HepG2 (cell line): ENCODE measurements around the gene SEC14L1. TPM values are rescaled to one million over a fixed set of nuclear protein-coding genes. Genes with fewer than 3 reads are reported as not detected.

Source experiments
- ATF7 ChIP-seq, 2 experiments: fragments of 450-650 bp in 1 of 2; sonication (generic) in 1 of 2; formaldehyde crosslinking in 1 of 2; IDR thresholded peaks; 2 replicates each; pipeline versions ENCODE4 v1.4.0 to v1.6.1; 2016 to 2020; ENCODE audit warnings: antibody characterized with exemption in 1 of 2, mild to moderate bottlenecking in 1 of 2, missing genetic modification reagents in 1 of 2
- CREB3 ChIP-seq: sonication (generic); formaldehyde crosslinking; IDR thresholded peaks from 2 replicates; pipeline ENCODE4 v1.5.0; 2020; ENCODE audit warnings: missing genetic modification reagents
- EP300 ChIP-seq, 3 experiments: sonication (generic) in 1 of 3; formaldehyde crosslinking in 1 of 3; IDR thresholded peaks; 2 replicates each; pipeline versions ENCODE4 v1.5.1 to v1.6.1; 2011 to 2020; ENCODE audit warnings: low read depth in 2 of 3, low read length in 2 of 3, borderline replicate concordance in 1 of 3, improper control_type of control experiment in 1 of 3, mild to moderate bottlenecking in 1 of 3, missing genetic modification reagents in 1 of 3, moderate library complexity in 1 of 3
- GLI4 ChIP-seq: sonication (generic); formaldehyde crosslinking; IDR thresholded peaks from 2 replicates; pipeline ENCODE4 v1.5.1; 2020; ENCODE audit warnings: missing genetic modification reagents, mild to moderate bottlenecking, moderate library complexity, borderline replicate concordance
- HES4 ChIP-seq: sonication (generic); formaldehyde crosslinking; IDR thresholded peaks from 2 replicates; pipeline ENCODE4 v1.9.0; 2021; ENCODE audit warnings: mild to moderate bottlenecking, missing genetic modification reagents, borderline replicate concordance
- HOXA7 ChIP-seq: sonication (generic); formaldehyde crosslinking; IDR thresholded peaks from 2 replicates; pipeline ENCODE4 v1.8.1; 2022; ENCODE audit warnings: mild to moderate bottlenecking, missing genetic modification reagents, moderate library complexity
- KDM5A ChIP-seq: fragments of 200-600 bp; sonication (generic); IDR thresholded peaks from 2 replicates; pipeline ENCODE4 v1.7.0; 2018; ENCODE audit warnings: antibody characterized with exemption, mild to moderate bottlenecking, low read length, borderline replicate concordance
- MTF1 ChIP-seq: sonication (generic); formaldehyde crosslinking; IDR thresholded peaks from 2 replicates; pipeline ENCODE4 v1.5.0; 2020; ENCODE audit warnings: missing genetic modification reagents
- PHF20 ChIP-seq: sonication (generic); formaldehyde crosslinking; IDR thresholded peaks from 2 replicates; pipeline ENCODE4 v1.5.0; 2020; ENCODE audit warnings: mild to moderate bottlenecking, missing genetic modification reagents
- PHF8 ChIP-seq: sonication (generic); formaldehyde crosslinking; IDR thresholded peaks from 2 replicates; pipeline ENCODE4 v1.5.0; 2020; ENCODE audit warnings: missing genetic modification reagents
- PPARG ChIP-seq: conservative IDR thresholded peaks from 2 replicates; pipeline ENCODE4 v1.6.1; 2016; ENCODE audit warnings: missing biosample characterization, missing genetic modification reagents
- RXRB ChIP-seq: IDR thresholded peaks from 2 replicates; pipeline ENCODE4 v1.6.1; 2016; ENCODE audit warnings: borderline replicate concordance, missing genetic modification reagents, missing compliant biosample characterization
- SALL1 ChIP-seq: sonication (generic); formaldehyde crosslinking; IDR thresholded peaks from 2 replicates; pipeline ENCODE4 v1.8.0; 2022; ENCODE audit warnings: mild to moderate bottlenecking, missing genetic modification reagents
- TOPORS ChIP-seq: sonication (generic); formaldehyde crosslinking; IDR thresholded peaks from 2 replicates; pipeline ENCODE4 v1.8.0; 2023; ENCODE audit warnings: mild to moderate bottlenecking, missing genetic modification reagents
- ZNF331 ChIP-seq: sonication (generic); formaldehyde crosslinking; IDR thresholded peaks from 2 replicates; pipeline ENCODE4 v1.4.0; 2020; ENCODE audit warnings: missing genetic modification reagents
- ZNF784 ChIP-seq: sonication (generic); formaldehyde crosslinking; IDR thresholded peaks from 2 replicates; pipeline ENCODE4 v1.5.1; 2020; ENCODE audit warnings: missing genetic modification reagents, mild to moderate bottlenecking, borderline replicate concordance
- polyA plus RNA-seq, 8 experiments: library from polyadenylated mRNA; depleted of rRNA in 3 of 8; stranded (reverse) in 7 of 8; unstranded in 1 of 8; fragments of >200 nt; fragmentation: Illumina TruSeq in 4 of 8; extraction: Trizol in 4 of 8; gene quantifications; 2 replicates each; pipeline versions ENCODE4 v1.2.1 to v1.2.3, GENCODE V29; 2011 to 2016; ENCODE audit warnings: low read depth in 4 of 8, missing spikeins in 1 of 8, mixed read lengths in 1 of 8; ENCODE audit not compliant: insufficient read depth in 1 of 8
- total RNA-seq, 5 experiments: library from RNA; depleted of rRNA; stranded (reverse); fragments of >200 nt; fragmentation: Illumina TruSeq; extraction: Trizol; gene quantifications; 2 replicates each; pipeline ENCODE4 v1.2.3, GENCODE V29; 2016; ENCODE audit warnings: low read depth in 1 of 5
- TF ChIP-seq, protein P1 (sequence below): sonication (generic); formaldehyde crosslinking; IDR thresholded peaks from 2 replicates; pipeline ENCODE4 v1.8.0; 2023; ENCODE audit warnings: mild to moderate bottlenecking, missing genetic modification reagents
- TF ChIP-seq, protein P2 (sequence below): sonication (generic); formaldehyde crosslinking; IDR thresholded peaks from 2 replicates; pipeline ENCODE4 v1.4.0; 2020; ENCODE audit warnings: missing genetic modification reagents
- TF ChIP-seq, protein P3 (sequence below): sonication (generic); formaldehyde crosslinking; IDR thresholded peaks from 2 replicates; pipeline ENCODE4 v1.4.0; 2020; ENCODE audit warnings: missing genetic modification reagents, mild to moderate bottlenecking, borderline replicate concordance

SEC14L1 gene
- total and polyA plus RNA-seq, 2 of the 13 experiments (the other 11 are each of a cell fraction or from before 2014, with no cell fraction given), result 26.3 to 43.9 TPM

DNA sequence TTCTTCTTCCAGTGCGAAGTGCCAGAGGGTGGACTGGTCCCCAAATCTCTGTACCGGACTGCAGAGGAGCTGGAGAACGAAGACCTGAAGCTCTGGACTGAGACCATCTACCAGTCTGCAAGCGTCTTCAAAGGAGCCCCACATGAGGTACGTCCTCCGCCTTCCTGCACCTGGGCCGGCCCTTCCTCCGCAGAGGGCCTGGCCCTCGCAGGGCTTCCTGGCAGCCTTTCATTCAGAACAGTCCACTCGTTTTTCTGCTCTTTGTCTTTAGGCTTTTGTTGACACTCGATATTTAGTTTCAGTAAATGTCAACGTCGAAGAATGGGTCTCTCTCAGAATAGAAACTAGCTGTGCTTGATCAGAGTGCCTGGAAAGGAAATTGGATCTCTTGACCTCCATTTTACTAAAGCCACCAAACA, 68.6 kb downstream of the SEC14L1 start (continued):
- TF ChIP-seq CREB3, result no peak
- no peak for TF ChIP-seq MTF1 (CRISPR knock-in tag)
- TF ChIP-seq, protein P1, sequence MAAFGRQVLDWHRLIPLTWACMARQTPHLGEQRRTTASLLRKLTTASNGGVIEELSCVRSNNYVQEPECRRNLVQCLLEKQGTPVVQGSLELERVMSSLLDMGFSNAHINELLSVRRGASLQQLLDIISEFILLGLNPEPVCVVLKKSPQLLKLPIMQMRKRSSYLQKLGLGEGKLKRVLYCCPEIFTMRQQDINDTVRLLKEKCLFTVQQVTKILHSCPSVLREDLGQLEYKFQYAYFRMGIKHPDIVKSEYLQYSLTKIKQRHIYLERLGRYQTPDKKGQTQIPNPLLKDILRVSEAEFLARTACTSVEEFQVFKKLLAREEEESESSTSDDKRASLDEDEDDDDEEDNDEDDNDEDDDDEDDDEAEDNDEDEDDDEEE (CRISPR knock-in tag), result no peak
- no peak for TF ChIP-seq KDM5A
- no peak for TF ChIP-seq PHF8 (CRISPR knock-in tag)
- TF ChIP-seq HOXA7, result no peak
- no peak for TF ChIP-seq HES4 (CRISPR knock-in tag)
- peak; percentile 75 for TF ChIP-seq SALL1 (CRISPR knock-in tag)
- no peak for TF ChIP-seq PHF20
- TF ChIP-seq GLI4 (CRISPR knock-in tag), result no peak
- no peak for TF ChIP-seq PPARG (CRISPR knock-in tag)
- TF ChIP-seq, protein P2, sequence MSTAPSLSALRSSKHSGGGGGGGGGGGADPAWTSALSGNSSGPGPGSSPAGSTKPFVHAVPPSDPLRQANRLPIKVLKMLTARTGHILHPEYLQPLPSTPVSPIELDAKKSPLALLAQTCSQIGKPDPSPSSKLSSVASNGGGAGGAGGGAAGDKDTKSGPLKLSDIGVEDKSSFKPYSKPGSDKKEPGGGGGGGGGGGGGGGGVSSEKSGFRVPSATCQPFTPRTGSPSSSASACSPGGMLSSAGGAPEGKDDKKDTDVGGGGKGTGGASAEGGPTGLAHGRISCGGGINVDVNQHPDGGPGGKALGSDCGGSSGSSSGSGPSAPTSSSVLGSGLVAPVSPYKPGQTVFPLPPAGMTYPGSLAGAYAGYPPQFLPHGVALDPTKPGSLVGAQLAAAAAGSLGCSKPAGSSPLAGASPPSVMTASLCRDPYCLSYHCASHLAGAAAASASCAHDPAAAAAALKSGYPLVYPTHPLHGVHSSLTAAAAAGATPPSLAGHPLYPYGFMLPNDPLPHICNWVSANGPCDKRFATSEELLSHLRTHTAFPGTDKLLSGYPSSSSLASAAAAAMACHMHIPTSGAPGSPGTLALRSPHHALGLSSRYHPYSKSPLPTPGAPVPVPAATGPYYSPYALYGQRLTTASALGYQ (CRISPR knock-in tag), result 0 out of 2 replicates have a peak, but pooled peaks have one; percentile 26
- TF ChIP-seq ZNF784 (CRISPR knock-in tag), result no peak
- peak in 1 of 2 experiments; percentile 29; a peak in 1 of 4 replicates for TF ChIP-seq EP300 (IDR thresholded peaks at IDR 0.05; ENCODE audit: low read depth in 2 of 2, low read length in 2 of 2)
- TF ChIP-seq EP300 (CRISPR knock-in tag; IDR thresholded peaks at IDR 0.05; ENCODE audit: borderline replicate concordance), result no peak
- no peak for TF ChIP-seq RXRB (CRISPR knock-in tag)
- TF ChIP-seq, protein P3, sequence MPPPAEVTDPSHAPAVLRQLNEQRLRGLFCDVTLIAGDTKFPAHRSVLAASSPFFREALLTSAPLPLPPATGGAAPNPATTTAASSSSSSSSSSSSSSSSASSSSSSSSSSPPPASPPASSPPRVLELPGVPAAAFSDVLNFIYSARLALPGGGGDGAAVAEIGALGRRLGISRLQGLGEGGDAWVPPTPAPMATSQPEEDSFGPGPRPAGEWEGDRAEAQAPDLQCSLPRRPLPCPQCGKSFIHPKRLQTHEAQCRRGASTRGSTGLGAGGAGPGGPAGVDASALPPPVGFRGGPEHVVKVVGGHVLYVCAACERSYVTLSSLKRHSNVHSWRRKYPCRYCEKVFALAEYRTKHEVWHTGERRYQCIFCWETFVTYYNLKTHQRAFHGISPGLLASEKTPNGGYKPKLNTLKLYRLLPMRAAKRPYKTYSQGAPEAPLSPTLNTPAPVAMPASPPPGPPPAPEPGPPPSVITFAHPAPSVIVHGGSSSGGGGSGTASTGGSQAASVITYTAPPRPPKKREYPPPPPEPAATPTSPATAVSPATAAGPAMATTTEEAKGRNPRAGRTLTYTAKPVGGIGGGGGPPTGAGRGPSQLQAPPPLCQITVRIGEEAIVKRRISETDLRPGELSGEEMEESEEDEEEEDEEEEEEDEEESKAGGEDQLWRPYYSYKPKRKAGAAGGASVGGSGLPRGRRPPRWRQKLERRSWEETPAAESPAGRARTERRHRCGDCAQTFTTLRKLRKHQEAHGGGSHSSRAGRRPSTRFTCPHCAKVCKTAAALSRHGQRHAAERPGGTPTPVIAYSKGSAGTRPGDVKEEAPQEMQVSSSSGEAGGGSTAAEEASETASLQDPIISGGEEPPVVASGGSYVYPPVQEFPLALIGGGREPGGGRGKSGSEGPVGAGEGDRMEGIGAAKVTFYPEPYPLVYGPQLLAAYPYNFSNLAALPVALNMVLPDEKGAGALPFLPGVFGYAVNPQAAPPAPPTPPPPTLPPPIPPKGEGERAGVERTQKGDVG (CRISPR knock-in tag), result peak; percentile 92; the same call in 1 of the 2 replicates
- peak; percentile 48; the same call in 1 of the 2 replicates for TF ChIP-seq ZNF331
- TF ChIP-seq ATF7 (IDR thresholded peaks at IDR 0.05), result no peak
- no peak for TF ChIP-seq ATF7 (CRISPR knock-in tag; IDR thresholded peaks at IDR 0.05)
- no peak for TF ChIP-seq TOPORS (CRISPR knock-in tag)
